Activated CD4-positive, CD25-positive, alpha-beta regulatory T cell treated with anti-CD3 and anti-CD28 coated beads, Interleukin-2, amount 50 U/mL, for 72 hours (primary cell): ENCODE results near the gene MGA.
"Not testable (repeated sequence)": the region's sequence is repeated elsewhere in the genome, so short reads cannot be mapped to it uniquely, and the experiment has no call there.

Experiments used
- DNase-seq: peaks from one replicate; pipeline ENCODE4 v3.0.0; 2021

MGA gene

DNA sequence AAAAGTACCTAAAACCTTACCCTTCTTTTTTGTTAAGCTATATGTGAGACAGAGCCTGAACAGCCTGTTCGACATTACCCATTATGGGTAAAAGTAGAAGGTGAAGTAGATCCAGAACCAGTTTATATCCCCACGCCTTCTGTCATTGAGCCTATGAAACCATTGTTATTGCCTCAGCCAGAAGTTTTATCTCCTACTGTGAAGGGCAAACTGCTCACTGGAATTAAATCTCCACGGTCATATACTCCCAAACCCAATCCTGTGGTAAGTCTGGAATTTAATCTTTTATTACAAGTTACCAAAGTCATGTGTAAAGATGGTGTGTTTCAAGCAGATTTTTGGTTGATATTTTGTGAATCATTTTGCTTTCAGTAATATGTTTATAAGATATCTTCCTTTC is 66.9 kb downstream of the MGA start:
- no peak for DNase-seq

DNA sequence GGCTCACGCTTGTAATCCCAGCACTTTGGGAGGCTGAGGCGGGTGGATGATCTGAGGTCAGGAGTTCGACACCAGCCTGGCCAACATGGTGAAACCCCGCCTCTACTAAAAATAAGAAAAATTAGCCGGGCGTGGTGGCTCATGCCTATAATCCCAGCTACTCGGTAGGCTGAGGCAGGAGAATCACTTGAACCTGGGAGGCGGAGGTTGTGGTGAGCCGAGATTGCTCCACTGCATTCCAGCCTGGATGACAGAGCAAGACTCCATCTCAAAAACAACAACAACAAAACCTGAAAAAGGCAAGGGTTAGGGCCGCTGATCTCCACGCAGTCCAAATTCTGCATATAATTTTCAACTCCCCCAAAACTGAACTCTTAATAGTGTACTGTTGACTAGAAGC is 67.9 kb downstream of the MGA start:
- DNase-seq = not testable (repeated sequence)

- no peak for DNase-seq
Measured at GRCh38 chr15:41730543-41730942, 70.3 kb downstream of the MGA start.

GRCh38 chr15:41732483-41732882 is 72.3 kb downstream of the MGA start:
- DNase-seq = no peak

GRCh38 chr15:41734079-41734478 is 73.9 kb downstream of the MGA start:
- DNase-seq = no peak

GRCh38 chr15:41735046-41735445 is 74.8 kb downstream of the MGA start:
- DNase-seq = no peak

DNA sequence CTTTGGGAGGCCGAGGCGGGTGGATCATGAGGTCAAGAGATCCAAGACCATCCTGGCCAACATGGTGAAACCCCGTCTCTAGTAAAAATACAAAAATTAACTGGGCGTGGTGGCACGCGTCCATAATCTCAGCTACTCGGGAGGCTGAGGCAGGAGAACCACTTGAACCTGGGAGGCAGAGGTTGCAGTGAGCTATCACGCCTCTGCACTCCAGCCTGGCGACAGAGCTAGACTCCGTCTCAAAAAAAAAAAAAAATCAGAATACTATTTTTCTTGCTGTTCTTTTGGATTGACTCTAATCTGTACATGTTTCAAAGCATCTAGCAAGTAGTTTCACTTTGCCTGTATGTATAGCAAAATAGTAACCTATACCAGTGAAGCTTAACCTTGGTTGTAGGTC is 75.3 kb downstream of the MGA start:
- DNase-seq = not testable (repeated sequence)

DNA sequence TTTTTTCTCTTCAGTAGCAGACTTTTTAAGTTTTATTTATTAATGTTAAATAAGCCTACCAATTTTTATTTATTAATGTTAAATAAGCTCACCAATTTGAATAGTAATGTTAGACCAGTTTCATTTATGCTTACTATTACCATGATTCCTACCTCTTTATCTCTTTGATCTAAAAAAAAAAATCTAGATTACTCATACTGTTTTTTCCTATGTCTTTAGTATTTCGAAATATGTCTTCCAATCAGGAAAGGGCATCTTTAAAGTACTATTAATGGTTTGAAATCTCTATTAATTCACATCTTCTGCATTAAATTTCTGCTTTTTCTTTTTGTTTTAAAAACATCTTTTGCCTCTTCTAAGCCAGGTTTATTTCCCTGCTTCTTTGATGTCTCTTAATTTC is 86.6 kb downstream of the MGA start:
- DNase-seq = no peak

DNA sequence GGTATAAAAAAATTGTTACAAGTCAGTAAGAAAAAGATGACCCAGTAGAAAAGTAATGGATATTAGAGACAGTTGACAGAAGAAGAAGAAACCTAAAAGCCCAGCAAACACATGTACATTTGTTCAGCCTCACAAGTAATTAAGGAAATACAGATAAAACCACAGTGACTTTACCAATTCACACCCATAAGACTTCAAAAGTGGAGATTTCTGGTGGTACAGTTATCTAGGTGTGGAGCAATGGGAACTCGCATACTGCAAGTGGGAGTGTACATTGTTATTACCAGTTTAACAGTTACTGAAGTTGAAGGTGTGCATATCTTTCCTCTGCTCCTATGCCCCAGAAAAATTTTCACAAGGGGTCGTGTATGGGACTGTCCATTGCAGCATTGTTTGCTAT is 96.0 kb downstream of the MGA start:
- no peak for DNase-seq

DNA sequence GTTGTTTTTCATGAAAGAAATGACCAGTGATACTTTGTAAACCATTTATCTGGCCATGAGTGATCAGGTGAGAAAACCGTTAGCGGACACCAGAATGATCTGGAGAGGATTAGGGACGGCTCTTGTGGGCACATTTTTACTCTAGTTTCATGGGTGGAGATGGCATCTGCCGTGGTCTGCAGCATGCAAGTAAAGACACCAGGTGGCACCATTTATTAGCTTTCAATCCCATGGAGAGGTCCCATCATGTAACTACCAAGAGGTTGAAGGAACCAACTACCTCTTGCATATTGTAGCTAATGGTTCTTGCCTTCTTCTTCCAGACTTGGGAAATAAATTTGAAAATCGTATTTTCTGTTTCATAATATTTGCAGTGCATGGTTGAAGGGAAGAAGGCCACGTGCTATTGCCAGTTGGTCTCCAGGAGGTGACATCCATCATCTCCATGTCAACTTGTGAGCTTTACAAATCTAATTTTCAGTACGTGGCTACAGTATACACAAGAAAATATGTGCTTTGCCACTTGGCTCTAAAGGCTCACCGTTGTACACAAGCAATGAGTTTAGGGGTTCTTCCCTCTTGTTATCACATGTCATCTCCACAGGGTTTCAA is 112.6 kb downstream of the MGA start:
- DNase-seq = no peak

GRCh38 chr15:41773332-41773728 is 113.1 kb downstream of the MGA start:
- DNase-seq = no peak

GRCh38 chr15:41773729-41774061 is 113.5 kb downstream of the MGA start:
- DNase-seq = no peak

DNA sequence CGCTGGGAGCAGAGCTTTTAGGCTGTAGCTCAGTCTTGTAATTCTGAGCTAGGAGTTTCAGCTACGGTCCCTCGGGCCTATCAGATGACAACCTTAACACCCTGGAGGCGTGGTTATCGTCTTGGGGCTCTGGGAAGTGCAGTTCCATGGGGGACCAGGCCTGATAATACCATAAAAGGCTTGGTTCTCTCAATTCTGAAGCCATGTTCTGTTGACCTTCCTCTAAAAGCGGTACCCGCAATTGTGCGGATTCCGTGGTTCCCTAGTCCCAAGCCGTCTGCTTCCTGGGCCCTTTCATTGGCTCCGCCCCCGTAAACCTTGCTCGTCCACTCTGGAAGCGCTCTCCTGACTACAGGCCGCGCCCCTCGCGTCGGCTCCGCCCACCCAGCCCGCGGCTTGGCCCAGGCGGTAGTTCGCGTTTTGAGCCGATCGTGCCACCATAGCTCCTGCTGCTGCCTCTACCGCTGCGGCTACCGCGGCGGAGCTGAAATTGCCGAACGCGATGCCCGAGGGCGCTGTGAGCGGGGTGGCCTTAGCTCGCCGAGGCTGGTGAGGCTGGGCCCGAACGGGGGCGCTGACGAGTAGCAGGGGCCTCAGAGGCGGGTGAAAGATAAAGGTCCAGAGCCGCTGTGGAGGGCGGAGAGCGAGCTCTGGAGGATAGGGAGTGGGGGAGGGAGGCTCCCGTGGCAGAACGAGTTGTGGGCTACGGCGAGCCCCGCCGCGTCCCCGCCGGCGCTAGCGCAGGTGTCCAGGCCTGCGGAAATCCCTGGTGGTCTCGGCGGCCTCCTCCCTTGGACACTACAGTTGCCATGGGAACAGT is 114.1 kb downstream of the MGA start, which contains the start of gene MAPKBP1:
MAPKBP1 (plus strand) TSS at position 423 of the 820 bp plus-strand sequence. CDS start 792 bp downstream, outside the sequence.
- DNase-seq = peak; percentile 98

DNA sequence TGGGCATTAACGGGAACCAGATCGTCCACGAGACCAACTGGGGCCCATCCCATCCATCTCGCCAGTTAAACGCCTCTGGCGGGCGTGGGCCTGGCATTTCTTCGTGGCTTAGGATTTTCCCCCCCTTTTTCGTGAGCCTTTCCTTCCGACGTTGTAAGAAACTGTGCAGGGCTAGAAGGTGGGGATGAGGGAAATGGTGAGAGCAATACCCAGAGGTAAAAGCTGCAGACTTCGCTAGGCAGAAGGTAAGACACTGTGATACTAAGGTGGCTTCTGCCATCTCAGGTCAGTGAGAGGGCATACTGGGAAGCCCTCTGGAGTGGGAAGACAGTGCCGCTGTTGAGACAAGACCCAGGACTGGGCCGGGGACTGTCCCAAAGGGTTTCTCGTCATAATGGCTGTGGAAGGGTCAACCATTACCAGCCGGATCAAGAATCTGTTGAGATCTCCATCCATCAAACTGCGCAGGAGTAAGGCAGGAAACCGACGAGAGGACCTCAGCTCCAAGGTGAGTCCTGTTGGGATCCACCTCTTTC is 114.7 kb downstream of the MGA start:
- no peak for DNase-seq

DNA sequence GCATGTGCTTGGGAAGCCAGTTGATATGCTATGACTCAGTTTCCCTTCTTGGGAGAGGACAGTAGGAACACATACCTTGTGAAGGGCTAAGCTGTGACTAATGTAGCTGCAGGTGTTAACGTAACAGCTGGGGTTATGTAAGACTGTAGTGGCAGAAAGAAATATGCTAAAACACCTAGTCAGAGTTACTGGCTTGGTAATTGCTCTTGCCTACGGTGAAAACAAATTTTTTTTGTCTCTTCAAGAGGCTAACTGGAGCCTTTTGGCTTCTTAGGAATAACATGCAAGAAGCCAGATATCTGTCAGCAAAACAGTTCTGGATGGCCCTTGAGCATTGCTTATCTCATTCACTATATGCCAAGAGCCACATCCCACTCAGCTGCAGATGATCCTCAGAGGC is 115.4 kb downstream of the MGA start:
- DNase-seq = no peak

DNA sequence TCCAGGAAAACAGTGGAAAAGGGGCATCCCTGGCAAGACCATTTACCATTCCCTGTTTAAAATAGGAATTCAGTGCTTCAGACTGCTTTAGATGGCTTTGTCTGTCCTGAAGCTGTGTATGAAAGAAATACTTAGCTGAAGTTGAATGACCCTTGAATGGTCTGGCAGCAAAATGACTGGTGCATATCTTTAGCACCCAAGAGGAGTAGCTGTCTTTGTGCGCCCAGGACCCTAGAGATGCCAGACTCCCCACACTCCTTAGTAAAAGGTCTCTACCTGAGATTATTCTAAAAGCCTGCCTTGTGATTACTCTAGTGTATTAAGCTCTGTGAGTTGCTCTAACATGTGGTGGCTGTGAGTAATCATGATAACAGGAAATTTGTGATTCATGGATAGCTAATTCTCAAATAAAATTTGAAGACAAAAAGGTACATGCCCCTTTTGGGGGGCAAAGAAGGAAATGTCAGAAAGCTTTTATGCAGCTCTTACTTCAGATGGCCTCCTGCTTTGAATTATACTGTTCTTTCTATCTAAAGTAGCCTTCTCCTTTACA is 117.3 kb downstream of the MGA start:
- DNase-seq = no peak

GRCh38 chr15:41778521-41778920 is 118.3 kb downstream of the MGA start:
- no peak for DNase-seq

DNA sequence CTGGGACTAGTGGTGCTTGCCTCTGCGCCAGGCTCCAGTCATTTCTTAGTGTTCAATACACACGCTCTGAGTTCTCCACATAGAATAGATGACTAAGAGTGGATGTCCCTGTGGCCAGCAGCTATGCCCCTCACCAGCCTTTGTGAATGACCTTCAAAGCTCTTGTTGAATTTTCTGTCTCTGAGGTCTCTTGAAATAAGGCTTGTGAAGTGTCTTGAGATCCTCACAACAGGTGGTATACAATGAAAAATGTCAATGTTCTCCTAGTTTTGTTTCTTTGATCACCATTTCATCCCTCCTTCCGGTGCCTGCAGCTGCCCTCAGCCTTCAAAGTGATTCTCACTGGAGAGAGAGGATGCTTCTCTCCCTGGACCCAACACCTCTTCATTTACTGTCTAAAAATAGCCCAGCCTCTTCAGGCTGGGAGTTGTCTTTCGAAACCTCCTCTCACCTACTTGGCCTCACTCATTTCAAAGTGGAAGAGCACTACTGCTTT is 119.5 kb downstream of the MGA start:
- DNase-seq = no peak

DNA sequence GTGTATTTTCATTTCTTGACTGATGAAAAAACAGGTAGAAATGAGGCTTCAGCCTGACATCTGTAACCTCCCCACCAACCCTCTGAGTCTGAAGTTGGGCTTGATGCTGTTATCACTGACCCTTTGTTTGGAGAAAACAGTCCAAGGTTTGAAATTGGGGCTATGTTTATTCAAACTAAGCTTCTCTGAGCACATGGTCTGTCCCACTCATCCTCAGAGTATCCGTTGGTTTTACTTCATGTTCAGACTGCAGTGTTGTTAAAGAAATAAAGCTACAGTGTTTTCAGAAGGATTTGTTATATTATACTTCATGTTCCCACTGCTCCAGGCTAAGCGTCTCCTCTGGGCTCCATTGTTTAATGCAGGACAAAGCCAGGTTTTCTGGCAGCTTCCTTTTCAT is 120.1 kb downstream of the MGA start:
- no peak for DNase-seq

DNA sequence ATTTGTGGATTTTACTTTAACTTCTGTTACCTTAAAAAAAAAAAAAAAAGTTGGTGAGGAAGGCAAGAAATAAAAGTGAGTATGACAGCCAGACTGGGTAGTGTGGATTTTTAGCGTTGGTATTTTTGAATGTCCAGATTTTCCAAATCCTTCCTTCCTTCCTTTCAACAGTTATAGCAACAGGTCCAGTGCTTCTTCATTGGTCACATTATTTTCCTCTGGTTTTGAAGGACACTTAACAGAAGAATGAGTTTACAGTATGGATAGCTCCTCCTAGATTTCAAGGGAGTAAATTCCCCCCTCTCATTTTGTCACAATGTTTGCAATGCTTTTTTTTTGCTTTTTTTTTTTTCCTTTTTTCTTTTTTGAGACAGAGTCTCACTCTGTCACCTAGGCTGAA is 120.5 kb downstream of the MGA start:
- no peak for DNase-seq

- no peak for DNase-seq
Measured at GRCh38 chr15:41782371-41783282, 122.4 kb downstream of the MGA start.

DNA sequence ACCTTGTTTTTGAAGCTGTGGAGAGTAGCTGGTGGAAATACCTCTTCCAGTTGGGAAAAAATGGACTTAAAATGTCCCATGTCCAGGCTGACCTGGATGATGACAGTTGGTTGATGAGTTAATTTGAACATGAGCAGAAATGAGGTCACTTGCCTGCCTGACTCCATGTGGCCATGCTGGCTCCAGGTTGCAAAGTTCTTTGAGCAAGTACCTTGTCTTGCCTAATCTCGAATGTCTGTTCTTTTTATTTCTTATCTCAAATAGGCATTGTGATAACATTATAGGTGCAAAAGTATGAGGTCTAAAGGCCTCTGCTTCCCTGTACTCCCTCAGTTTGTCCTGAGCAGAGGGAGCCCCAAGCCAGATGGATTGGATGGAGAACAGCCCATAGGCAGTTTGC is 123.1 kb downstream of the MGA start:
- DNase-seq = no peak

GRCh38 chr15:41788262-41788661 is 128.1 kb downstream of the MGA start:
- DNase-seq = no peak
